ENCODE measurements around the gene TTLL4. TPM values are rescaled to one million over a fixed set of nuclear protein-coding genes. Genes with fewer than 3 reads are reported as not detected.
A peak's percentile ranks its signal among the peaks of the same experiment; 100 is the strongest.

Gene TTLL4
- total RNA-seq, 2 donors from 2014 or later: 96.5 to 99.0 TPM

- H3K27ac Mint-ChIP-seq: peak overlapping the region; percentile 86
- H3K27me3 ChIP-seq (ENCODE audit: control insufficient read depth, insufficient read depth, low read length, poor library complexity, severe bottlenecking): no peaks in the 10 kb centered on the region
Measured at GRCh38 chr2:218782528-218782844, 71.9 kb downstream of the TTLL4 start.

GRCh38 chr2:218783688-218784087 lies 73.1 kb downstream of the TTLL4 start:
- H3K4me3 ChIP-seq (ENCODE audit: low read length): peak overlapping the region; percentile 80
- no peaks in the 10 kb centered on the region for H3K27me3 ChIP-seq (ENCODE audit: control insufficient read depth, insufficient read depth, low read length, poor library complexity, severe bottlenecking)
- Mint-ChIP-seq H3K9me3 (peaks cover 4% of the 10 kb centered on the region), H3K4me3 (peak overlapping the region; percentile 81), H3K27ac (no peak overlapping the region), H3K4me1 (peaks cover 46% of the 10 kb centered on the region), H3K36me3 (ENCODE audit: low read depth) (peaks cover 11% of the 10 kb centered on the region), H3K27me3 (ENCODE audit: insufficient read depth) (peaks cover 10% of the 10 kb centered on the region)
- H3K4me1 ChIP-seq (ENCODE audit: control insufficient read depth, insufficient read depth, low read length): peaks cover 4% of the 10 kb centered on the region
- peaks cover 13% of the 10 kb centered on the region for H3K9me3 ChIP-seq (ENCODE audit: control insufficient read depth, low read length)
- peaks cover 5% of the 10 kb centered on the region for H3K36me3 ChIP-seq (ENCODE audit: control insufficient read depth, insufficient read depth, low read length)
- 90 to 95% methylated on average over 2 to 4 of the region's 4 CpGs for WGBS, 2 experiments (ENCODE audit: insufficient coverage in 1 of 2, insufficient read length in 1 of 2)
- DNase-seq: no peak
- H3K27ac ChIP-seq (ENCODE audit: low read depth, low read length): no peak overlapping the region
- H3K9ac ChIP-seq (ENCODE audit: extremely low read depth, low read length, poor library complexity, severe bottlenecking): no peak overlapping the region
- TF ChIP-seq, protein P1, sequence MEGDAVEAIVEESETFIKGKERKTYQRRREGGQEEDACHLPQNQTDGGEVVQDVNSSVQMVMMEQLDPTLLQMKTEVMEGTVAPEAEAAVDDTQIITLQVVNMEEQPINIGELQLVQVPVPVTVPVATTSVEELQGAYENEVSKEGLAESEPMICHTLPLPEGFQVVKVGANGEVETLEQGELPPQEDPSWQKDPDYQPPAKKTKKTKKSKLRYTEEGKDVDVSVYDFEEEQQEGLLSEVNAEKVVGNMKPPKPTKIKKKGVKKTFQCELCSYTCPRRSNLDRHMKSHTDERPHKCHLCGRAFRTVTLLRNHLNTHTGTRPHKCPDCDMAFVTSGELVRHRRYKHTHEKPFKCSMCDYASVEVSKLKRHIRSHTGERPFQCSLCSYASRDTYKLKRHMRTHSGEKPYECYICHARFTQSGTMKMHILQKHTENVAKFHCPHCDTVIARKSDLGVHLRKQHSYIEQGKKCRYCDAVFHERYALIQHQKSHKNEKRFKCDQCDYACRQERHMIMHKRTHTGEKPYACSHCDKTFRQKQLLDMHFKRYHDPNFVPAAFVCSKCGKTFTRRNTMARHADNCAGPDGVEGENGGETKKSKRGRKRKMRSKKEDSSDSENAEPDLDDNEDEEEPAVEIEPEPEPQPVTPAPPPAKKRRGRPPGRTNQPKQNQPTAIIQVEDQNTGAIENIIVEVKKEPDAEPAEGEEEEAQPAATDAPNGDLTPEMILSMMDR (conservative IDR thresholded peaks at IDR 0.05): no peak

More at GRCh38 chr2:218782528-218782844, 71.9 kb downstream of the TTLL4 start:
- peaks cover 8% of the 10 kb centered on the region for H3K36me3 Mint-ChIP-seq (ENCODE audit: low read depth)
- 14 to 24% methylated on average over 6 of the region's 6 CpGs for WGBS, 2 experiments (ENCODE audit: insufficient coverage in 1 of 2, insufficient read length in 1 of 2)
- H3K4me1 ChIP-seq (ENCODE audit: control insufficient read depth, insufficient read depth, low read length): peaks cover 2% of the 10 kb centered on the region
- peaks cover 38% of the 10 kb centered on the region for H3K4me1 Mint-ChIP-seq
- H3K36me3 ChIP-seq (ENCODE audit: control insufficient read depth, insufficient read depth, low read length): no peaks in the 10 kb centered on the region
- TF ChIP-seq, protein P1 (conservative IDR thresholded peaks at IDR 0.05): no peak
- peaks cover 10% of the 10 kb centered on the region for H3K27me3 Mint-ChIP-seq (ENCODE audit: insufficient read depth)
- peak overlapping the region; percentile 80 for H3K4me3 ChIP-seq (ENCODE audit: low read length)
- H3K27ac ChIP-seq (ENCODE audit: low read depth, low read length): no peak overlapping the region
- peak overlapping the region; percentile 81 for H3K4me3 Mint-ChIP-seq
- H3K9ac ChIP-seq (ENCODE audit: extremely low read depth, low read length, poor library complexity, severe bottlenecking): peak overlapping the region; percentile 75
- peaks cover 12% of the 10 kb centered on the region for H3K9me3 ChIP-seq (ENCODE audit: control insufficient read depth, low read length)
- H3K9me3 Mint-ChIP-seq: peaks cover 4% of the 10 kb centered on the region
- no peak for DNase-seq

DNA sequence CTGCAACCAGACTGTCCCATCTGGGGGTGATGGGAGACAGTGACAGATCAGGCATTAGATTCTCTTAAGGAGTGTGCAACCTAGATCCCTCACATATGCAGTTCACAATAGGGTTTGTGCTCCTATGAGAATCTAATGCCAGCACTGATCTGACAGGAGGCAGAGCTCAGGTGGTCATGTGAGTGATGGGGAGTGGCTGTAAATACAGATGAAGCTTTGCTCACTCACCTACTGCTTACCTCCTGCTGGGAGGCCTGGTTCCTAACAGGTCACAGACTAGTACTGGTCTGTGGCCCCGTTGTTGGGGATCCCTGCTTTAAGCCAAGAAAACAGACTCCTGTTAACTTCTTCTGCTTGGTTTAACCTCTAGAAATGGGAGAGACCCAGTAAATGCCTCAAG lies 74.5 kb downstream of the TTLL4 start:
- H3K9me3 Mint-ChIP-seq: peaks cover 4% of the 10 kb centered on the region
- Histone ChIP-seq H3K27me3 (ENCODE audit: control insufficient read depth, insufficient read depth, low read length, poor library complexity, severe bottlenecking) (no peaks in the 10 kb centered on the region), H3K9ac (ENCODE audit: extremely low read depth, low read length, poor library complexity, severe bottlenecking) (no peak overlapping the region), H3K36me3 (ENCODE audit: control insufficient read depth, insufficient read depth, low read length) (peaks cover 5% of the 10 kb centered on the region), H3K9me3 (ENCODE audit: control insufficient read depth, low read length) (peaks cover 13% of the 10 kb centered on the region), H3K27ac (ENCODE audit: low read depth, low read length) (no peak overlapping the region), H3K4me3 (ENCODE audit: low read length) (peak overlapping the region; percentile 37), H3K4me1 (ENCODE audit: control insufficient read depth, insufficient read depth, low read length) (peaks cover 7% of the 10 kb centered on the region)
- H3K36me3 Mint-ChIP-seq (ENCODE audit: low read depth): peaks cover 11% of the 10 kb centered on the region
- 79% methylated on average over 1 of the region's 1 CpG; no CpG with 5 or more reads in 1 of the 2 experiments for WGBS, 2 experiments (ENCODE audit: insufficient coverage in 1 of 2, insufficient read length in 1 of 2)
- peaks cover 51% of the 10 kb centered on the region for H3K4me1 Mint-ChIP-seq
- no peak overlapping the region for H3K4me3 Mint-ChIP-seq
- DNase-seq: peak; percentile 74
- H3K27me3 Mint-ChIP-seq (ENCODE audit: insufficient read depth): peaks cover 10% of the 10 kb centered on the region
- TF ChIP-seq, protein P1 (conservative IDR thresholded peaks at IDR 0.05): no peak
- H3K27ac Mint-ChIP-seq: no peak overlapping the region

All from endodermal cell (in vitro differentiated cells).